Medulla oblongata (tissue), 1 donor: Measurements from ENCODE around the gene DIAPH3.
"Not testable (repeated sequence)": the region's sequence is repeated elsewhere in the genome, so short reads cannot be mapped to it uniquely, and the experiment has no call there.

Experiments
- DNase-seq: peaks from one replicate; pipeline ENCODE4 v3.0.0-alpha.2; 2015; ENCODE audit errors: extremely low spot score

Gene DIAPH3, protein sequence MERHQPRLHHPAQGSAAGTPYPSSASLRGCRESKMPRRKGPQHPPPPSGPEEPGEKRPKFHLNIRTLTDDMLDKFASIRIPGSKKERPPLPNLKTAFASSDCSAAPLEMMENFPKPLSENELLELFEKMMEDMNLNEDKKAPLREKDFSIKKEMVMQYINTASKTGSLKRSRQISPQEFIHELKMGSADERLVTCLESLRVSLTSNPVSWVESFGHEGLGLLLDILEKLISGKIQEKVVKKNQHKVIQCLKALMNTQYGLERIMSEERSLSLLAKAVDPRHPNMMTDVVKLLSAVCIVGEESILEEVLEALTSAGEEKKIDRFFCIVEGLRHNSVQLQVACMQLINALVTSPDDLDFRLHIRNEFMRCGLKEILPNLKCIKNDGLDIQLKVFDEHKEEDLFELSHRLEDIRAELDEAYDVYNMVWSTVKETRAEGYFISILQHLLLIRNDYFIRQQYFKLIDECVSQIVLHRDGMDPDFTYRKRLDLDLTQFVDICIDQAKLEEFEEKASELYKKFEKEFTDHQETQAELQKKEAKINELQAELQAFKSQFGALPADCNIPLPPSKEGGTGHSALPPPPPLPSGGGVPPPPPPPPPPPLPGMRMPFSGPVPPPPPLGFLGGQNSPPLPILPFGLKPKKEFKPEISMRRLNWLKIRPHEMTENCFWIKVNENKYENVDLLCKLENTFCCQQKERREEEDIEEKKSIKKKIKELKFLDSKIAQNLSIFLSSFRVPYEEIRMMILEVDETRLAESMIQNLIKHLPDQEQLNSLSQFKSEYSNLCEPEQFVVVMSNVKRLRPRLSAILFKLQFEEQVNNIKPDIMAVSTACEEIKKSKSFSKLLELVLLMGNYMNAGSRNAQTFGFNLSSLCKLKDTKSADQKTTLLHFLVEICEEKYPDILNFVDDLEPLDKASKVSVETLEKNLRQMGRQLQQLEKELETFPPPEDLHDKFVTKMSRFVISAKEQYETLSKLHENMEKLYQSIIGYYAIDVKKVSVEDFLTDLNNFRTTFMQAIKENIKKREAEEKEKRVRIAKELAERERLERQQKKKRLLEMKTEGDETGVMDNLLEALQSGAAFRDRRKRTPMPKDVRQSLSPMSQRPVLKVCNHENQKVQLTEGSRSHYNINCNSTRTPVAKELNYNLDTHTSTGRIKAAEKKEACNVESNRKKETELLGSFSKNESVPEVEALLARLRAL

DNA sequence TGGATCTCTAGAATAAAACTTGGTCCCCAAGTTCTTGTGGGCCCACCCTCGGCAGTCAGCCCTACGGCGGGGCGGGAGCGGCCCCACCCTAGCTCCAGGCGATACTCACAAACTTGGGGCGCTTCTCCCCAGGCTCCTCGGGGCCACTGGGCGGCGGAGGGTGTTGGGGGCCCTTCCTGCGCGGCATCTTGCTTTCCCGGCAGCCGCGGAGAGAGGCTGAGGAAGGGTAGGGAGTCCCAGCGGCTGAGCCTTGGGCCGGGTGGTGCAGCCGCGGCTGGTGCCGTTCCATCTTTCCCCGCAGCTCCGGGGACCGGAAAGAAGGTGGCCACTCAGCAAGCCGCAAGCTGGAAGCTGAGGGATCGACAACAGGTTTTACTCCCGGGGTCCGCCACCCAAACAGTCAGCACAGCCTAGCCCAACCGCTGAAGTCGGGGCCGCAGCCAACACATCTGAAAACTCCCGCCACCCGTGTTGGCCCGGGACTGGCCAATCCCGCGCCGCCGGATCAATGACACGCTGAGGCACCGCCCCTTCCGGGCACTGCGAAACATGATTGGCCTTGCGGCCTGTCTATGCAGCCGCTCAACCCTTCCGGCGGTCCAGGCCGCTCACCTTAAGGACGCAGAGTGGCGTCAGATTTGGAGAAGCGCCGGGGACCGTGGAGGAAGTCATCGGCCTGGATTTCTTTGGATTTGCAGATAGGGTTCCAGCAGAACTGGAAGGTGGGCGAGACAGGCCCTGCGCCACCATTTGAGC lies at the start of gene DIAPH3:
DIAPH3 (minus strand) TSS at position 451 of the 756 bp plus-strand sequence; CDS start at position 289, 162 bp downstream.
- peak; percentile 97 for DNase-seq

DNA sequence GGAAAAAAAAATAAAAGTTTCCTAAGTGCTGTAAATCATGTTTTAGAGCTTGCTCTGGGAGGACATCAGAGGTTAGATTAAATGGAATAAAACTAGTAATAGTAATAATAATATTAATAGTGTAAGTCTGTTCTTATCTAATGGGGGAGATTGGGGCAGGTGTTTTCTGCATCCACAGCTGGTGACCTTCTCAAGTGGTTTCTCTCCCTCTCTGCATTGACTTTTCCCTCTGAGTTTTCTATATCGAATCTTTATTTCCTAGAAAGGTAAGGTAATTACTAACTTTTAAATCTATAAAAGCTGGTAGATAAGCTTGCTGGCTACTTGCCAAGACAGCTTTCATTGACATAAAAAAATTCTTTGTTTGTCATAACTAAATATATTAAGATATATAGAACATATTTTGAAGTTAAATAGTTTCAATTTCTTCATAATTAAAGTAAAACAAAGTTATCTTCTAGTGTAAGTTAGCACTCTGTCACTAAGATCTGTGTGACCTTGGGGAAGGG lies 49.6 kb upstream of the DIAPH3 start:
- no peak for DNase-seq

DNA sequence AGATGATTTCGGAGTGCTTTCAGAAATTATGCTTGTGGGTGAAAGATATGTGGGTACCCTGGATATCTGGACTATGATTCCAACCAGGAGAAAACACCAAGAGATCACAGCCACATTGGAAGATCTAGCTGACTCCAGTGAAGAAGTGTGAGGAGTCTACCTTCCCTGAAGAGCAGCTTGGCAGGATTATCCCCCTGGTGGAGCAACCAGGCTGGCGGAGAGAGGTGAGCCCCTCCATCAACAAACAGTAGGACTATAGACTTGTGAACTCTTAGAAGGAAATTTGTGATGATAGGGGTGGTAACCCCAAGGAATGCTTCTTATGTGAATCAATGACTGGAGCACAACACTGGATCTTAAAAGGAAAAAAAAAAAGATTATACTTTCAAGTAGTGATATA lies 47.8 kb upstream of the DIAPH3 start:
- DNase-seq, result no peak

DNA sequence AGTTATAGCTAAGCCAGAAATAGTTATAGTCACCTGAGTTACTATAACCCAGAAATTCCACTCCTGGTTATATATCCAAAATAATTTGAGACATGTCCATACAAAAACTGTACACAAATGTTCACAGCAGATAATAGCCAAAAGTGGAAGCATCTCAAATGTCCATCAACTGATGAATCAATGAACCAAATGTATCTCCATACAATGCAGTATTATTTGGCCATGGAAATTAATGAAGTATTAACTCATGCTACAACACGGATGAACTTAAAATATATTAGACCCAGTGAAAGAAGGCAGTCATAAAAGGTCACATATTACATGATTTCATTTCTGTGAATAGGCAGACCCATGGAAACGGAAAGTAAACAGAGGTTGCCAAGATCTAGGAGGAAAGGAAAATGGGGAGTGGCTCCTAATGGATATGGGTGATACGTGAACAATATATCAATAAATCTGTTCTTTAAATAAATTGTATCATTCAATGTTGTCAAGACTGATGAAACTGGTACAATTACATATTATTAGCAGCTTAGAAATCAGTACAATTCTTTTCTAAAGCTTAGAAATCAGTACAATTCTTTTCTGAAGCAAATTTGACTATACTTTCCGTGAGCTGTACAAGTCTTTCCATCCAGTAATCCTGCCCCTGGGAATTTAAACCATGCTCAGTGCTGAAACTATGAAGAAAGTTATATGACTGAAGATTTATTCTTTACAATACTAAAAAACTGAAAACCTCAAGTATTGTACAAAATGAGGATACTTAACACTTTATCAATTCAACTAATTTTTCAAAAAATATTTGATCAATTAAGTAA lies 47.0 kb upstream of the DIAPH3 start:
- no peak for DNase-seq

DNA sequence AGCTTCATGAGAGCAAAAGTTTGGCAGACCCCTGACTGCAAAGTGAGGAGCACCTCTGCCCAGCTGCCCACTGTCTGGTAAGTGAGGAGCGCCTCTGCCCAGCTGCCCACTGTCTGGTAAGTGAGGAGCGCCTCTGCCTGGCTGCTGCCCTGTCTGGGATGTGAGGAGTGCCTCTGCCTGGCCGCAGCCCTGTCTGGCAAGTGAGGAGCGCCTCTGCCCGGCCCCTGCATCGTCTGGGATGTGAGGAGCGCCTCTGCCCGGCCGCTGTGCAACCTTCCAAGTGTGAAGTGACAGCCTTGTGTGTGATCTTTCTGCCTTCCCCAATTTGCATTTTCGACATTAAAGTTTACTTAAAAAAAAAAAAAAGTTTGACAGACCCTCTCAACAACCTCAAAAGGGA lies 41.8 kb upstream of the DIAPH3 start:
- not testable (repeated sequence) for DNase-seq

DNA sequence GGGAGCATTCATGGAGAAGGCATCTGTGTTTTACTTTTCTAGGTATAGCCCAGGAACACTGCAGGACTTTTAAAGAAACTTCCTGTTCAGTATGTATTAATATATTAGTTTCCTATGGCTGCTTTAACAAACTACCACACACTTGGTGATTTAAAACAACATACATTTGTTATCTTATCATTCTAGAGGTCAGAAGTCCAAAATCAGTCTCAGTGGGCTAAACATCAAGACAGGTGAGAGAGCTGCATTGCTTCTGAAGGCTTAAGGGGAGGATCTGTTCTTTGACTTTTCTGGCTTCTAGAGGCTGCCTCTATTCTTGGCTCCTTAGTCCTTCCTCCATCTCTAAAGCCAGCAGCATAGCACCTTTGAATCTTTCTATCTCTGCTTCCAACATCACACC lies 37.6 kb upstream of the DIAPH3 start:
- no peak for DNase-seq

DNA sequence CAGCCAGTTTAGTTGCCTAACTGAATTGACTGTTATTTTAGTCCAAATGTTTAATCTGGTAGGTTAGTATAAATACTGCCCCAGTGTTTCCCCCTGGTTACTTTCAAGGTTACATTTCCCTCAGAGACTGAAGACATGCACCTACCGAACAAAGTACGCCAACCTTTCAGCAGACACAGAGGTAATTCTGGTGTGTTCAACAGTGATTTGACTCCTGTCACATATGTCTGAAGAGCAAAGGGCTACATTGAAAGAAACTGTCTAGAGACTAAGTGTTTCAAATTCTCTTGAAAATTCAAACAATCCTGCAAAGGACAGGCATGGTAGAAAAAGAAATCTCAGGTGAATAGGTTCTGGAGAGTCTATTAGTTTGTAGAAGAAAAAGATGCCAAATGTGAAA lies 32.2 kb upstream of the DIAPH3 start:
- not testable (repeated sequence) for DNase-seq

DNA sequence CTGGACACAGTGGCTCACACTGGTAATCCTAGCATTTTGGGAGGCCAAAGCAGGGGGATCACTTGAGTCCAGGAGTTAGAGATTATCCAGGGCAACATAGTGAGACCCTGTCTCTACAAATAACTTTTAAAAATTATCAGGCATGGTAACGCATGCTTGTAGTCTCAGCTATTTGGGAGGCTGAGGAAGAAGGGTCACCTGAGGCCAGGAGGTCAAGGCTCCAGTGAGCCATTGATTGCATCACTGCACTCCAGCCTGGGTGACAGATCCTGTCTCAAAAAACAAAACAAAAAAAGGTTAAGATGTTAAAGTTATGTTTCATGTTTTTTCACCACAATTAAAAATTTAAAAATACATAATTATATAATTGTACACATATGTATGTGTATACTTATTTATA lies 19.2 kb upstream of the DIAPH3 start:
- no peak for DNase-seq

DNA sequence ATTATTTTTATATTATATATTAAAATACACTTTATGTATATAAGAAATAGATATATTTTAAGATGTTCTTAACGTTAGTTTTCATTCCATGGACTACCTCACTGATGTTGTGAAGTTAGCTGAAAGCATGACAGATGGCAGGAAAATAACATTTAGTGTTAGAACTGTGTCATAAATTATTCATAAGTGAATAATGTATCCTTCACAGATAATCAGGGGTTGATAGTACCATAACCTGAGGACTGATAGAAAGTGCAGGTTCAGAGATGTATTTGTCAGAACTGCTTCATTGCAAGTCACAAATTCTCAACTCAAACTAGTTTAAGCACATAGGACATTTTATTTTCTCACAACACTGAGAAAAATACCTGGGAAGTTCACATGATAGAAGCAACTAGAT lies 14.6 kb upstream of the DIAPH3 start:
- no peak for DNase-seq

DNA sequence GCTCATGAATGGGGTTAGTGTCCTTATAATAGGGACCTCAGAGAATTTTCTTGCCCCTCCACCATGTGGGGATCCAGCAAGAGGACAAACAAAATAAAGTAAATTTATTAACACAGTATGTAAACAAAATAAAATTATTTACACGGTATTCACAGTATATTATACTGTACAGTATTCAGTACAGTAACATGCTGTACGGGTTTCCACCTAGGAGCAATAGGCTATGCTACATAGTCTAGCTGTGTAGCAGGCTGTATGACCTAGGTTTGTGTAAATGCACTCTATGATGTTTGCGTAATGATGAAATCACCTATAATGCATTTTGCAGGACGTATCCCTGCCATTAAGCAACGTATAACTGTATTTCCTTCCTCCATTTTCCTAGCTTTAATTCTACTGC lies 11.8 kb upstream of the DIAPH3 start:
- DNase-seq, result no peak

DNA sequence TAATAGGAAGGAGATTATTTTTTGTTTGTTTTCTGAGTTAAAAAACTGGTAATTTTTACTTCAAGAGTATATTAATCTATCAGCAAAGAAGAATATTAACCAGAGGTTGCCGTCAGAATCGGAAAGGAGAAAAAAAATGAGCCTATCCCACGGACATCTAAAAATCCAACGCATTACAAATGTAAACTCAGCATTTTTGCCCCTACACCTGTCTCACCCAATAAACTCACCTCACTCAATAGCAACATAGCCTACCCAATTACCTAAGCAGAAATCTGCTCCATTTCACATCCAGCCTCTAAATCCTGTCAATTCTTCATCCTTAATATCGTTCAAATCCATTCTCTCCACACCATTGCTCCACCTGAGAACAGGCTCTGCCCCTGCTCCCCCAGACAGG lies 10.4 kb upstream of the DIAPH3 start:
- DNase-seq, result no peak

DNA sequence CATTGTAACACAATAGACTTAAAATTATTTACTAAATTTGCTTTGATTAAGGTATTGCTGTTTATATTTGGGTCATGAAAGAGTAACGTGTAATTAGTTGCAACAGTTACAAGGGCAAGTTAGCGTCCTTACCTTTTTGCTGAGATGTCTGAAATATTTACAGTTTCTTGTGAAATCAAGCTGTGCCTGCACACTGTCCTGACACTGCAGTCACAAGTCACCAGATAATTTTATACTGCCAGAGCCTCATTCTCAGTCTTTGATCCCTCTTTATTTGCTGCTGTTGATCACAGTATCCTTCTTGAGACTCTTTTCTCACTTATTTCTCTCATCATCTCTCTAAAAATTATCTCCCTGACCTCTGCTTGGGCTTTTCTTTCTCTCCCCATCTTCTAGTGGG lies 8.4 kb upstream of the DIAPH3 start:
- no peak for DNase-seq

DNA sequence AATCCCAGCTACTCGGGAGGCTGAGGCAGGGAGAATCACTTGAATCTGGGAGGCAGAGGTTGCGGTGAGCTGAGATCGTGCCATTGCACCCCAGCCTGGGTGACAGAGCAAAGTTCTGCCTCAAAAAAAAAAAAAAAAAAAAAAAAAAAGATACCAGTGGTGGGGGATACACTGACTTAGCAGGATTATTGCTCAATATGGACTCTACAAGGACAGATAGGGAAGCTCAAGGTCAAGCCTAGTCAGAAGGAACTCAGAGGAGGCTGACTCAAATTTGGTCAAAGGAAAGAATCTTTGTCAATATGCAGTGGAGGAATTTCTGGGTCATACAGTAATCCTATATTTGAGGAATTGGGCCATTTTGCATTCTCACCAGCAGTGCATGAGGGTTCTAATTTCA lies 6.7 kb upstream of the DIAPH3 start:
- no peak for DNase-seq

DNA sequence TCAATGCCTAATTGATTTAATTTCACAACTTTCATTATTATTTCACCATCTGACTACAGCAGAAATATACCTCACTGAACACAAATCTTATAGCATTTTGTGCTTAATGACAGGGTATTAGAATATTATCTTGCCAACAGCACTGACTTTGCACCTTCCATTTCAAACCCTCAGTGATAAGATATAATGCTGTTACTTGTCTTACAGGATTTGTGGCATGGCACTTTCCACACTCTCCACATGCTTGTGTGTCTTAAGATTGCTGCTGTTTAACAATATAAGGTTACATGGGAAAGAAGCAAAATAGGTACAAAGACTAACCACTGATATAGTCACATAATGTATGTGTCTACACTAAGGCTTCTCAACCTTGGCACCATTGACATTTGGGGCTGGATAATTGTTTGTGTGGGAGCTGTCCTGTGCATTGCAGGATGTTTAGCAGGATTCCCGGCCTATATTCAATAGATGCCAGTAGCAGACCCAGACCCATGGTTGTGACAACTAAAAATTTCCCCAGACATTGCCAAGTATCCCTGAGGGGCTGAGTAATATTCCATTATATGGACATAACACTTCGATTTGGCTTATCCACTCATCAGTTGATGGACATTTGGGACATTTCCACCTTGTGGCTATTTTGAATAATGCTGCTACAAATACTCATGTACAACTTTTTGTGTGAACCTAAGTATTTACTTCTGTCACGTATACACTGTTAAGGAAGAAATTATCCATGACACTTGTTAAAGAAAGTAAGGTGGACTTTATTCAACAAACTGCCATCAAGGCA lies 5.7 kb upstream of the DIAPH3 start:
- DNase-seq, result no peak

DNA sequence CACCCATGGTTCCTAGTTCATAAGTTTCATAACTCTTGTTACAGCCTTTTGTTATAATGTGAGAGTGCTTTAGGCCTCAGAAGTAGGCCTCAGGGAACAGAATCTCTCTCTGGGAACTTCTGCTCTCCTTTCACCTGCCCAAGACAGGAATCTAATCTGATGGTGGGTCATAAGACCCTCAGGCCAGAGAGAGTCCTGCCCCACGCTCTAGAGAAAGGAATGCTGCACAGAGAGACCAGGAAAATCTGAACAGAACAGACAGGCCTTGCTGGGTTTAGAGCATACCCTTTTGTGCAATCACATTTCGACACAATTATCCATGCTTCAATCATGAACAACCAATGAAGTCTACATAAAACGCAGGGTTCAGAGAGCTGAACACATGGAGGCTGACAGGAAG lies 3.4 kb upstream of the DIAPH3 start:
- DNase-seq, result no peak

DNA sequence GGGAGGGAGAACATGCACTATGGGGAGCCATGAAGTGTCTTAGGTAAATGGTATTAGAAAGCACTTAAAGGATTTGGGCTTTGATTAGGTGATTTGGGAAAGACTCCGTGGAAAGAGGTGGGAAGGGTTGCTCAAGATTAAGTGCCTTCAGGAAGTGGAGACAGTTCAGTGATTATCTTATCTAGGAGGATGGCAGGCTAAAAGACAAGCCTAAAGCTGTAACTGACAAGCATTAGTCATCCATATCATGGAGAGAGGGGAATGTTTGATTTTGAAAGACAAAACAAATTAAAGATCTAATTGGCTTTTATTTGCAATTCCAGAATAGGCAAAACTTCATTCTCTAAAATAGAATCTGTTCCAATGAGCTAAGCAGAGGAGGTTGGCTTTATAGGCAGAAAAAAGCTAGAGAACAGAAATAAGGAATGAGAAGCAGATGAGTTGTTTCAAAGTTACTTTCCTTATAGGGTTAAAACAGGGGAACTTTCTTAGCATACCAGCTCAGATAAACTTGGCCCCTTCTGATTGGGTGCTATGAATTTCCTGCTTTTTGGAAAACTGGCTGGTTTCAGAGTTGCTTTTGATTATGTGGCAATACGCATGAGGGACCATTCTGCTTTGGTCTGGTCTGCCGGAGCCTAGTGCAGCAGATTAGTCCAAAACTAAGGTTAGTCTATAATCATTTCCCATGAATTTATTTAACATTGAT lies 1.8 kb upstream of the DIAPH3 start:
- DNase-seq, result no peak

DNA sequence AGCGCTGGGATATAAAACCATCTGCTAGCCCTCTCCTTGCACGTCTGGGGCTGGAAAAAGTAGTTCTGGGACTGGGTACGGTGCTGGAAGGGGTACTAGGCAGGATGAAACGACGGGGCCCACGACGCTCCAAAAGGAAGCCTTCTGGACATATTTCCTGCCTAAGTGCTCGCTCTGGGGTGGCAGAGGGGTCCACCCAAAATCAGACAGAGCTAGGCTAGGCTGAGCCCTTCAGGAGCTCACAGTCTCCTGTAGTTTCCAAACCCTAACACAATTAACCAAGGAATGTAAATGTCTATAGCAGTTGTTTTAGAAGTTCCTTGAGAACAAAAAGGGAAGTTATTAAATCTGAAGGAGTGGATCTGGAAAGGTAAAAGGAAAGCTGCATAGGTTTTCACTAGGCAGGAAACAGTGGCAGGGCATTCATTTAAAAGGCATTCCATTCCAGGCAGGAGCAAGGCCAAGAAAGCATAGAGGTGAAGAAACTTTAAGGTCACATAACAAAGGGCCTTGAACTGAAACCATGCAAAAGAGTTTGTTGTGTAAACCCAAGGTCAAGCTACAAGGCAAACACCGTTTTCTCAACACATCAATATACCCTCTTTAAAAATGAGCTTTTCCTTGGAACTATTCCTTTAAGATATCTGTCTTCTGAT lies 634 bp upstream of the DIAPH3 start:
- DNase-seq, result peak; percentile 35

DNA sequence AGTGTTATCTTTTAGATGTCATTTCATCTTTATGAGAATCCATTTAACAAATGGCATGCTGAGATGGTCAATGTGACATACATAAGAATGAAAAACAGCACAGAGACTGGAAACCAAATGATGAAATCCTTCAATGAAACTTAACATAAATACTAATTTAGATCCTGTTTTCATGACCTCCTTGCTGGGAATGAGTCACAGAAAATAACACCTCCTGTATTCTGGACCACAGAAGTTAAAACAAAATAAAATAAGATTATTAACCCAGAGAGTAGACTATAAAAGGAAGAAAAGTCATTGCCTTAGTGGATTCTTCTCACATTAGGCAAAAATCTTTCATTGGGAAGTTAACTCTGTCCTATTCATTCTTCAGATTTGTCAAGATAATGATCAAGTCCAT lies 1.6 kb downstream of the DIAPH3 start:
- DNase-seq, result no peak
